ENCODE data around the gene TNNI2. TPM values are rescaled to one million over a fixed set of nuclear protein-coding genes. Genes with fewer than 3 reads are reported as not detected.
"Not testable (repeated sequence)": the region's sequence is repeated elsewhere in the genome, so short reads cannot be mapped to it uniquely, and the experiment has no call there.

Gene TNNI2
- total and polyA plus RNA-seq, 7 donors = 985 to 6,537 (median 2,859) TPM

DNA sequence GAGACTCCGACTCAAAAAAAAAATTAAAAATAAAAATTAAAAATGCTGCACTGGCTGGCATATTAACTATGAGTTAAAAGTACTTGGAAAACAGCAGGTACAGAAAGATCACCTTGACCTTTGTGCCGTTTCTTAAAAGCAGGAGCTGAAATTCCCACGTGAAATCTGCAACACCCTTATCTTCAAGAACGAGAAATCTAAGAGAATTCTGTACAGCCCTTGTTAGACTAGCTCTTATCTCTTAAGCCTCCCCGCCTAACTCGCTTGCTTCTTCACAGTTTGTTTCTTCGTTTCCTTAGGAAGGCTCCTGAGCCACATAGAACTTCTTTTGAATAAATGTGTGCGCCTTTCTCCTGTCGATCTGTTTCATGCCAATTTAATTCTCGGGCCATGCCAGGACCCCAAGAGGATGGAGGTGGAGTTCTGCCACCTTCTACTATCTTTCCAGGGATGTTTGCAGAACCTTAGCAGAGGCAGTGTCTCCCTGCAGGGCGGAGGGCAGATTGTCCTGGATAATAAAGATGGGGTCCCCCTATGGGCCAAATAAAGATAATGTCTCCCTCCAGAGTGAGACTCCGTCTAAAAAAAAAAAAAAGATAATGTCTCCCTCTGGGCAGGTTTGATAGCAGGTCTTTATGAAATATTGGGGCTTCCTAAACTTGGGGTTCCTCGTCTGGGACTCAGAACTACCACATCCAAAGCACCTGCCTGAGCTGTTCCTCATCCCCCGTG, 31.4 kb upstream of the TNNI2 start:
- WGBS, 3 donors = 65 to 74% (median 67%) methylated on average over 14 of the region's 14 CpGs
- ATAC-seq (no peak), DNase-seq (no peak)
- Histone ChIP-seq H3K36me3 (ENCODE audit: insufficient read depth in 1 of 2, low read depth in 1 of 2) (no peaks in the 10 kb centered on the region), H3K27ac (no peak overlapping the region), H3K4me1 (no peaks in the 10 kb centered on the region), H3K4me3 (no peak overlapping the region), H3K27me3 (ENCODE audit: insufficient read depth in 3 of 3, low read length in 2 of 3) (peaks cover 0 to 17% (median 0%) of the 10 kb centered on the region in 3 donors), H3K9me3 (no peaks in the 10 kb centered on the region)
- intact Hi-C loops (cut with DNase I) = no loop called here
- TF ChIP-seq, protein P1, sequence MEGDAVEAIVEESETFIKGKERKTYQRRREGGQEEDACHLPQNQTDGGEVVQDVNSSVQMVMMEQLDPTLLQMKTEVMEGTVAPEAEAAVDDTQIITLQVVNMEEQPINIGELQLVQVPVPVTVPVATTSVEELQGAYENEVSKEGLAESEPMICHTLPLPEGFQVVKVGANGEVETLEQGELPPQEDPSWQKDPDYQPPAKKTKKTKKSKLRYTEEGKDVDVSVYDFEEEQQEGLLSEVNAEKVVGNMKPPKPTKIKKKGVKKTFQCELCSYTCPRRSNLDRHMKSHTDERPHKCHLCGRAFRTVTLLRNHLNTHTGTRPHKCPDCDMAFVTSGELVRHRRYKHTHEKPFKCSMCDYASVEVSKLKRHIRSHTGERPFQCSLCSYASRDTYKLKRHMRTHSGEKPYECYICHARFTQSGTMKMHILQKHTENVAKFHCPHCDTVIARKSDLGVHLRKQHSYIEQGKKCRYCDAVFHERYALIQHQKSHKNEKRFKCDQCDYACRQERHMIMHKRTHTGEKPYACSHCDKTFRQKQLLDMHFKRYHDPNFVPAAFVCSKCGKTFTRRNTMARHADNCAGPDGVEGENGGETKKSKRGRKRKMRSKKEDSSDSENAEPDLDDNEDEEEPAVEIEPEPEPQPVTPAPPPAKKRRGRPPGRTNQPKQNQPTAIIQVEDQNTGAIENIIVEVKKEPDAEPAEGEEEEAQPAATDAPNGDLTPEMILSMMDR (IDR thresholded peaks at IDR 0.05) = no peak

DNA sequence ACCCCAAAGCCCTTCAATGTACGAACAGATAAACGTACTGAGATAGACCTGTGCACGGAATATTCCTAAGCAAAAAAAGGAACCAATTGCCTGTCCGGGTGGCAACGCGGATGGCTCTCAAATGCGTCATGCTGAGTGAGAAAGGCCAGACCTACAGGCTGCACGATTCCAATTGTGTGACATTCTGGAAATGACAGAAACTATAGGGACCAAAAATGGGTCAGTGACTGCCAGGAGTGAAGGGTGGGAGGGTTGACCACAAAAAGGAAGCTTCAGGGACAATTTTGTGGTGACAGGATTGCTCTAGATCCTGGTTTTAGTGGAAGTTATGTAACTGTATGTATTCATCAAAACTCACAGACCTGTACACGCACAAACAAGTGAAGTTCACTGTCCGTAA, 28.0 kb upstream of the TNNI2 start:
- no peaks in the 10 kb centered on the region for H3K9me3 ChIP-seq
- 76 to 79% (median 76%) methylated on average over 10 of the region's 10 CpGs for WGBS, 3 donors
- intact Hi-C loops (cut with DNase I) = no loop called here
- H3K27me3 ChIP-seq (ENCODE audit: insufficient read depth in 3 of 3, low read length in 2 of 3) = peaks cover 0 to 17% (median 0%) of the 10 kb centered on the region in 3 donors
- ATAC-seq (no peak), DNase-seq (no peak)
- H3K4me1 ChIP-seq = no peaks in the 10 kb centered on the region
- no peak overlapping the region for H3K4me3 ChIP-seq
- TF ChIP-seq, protein P1 (IDR thresholded peaks at IDR 0.05) = no peak
- H3K36me3 ChIP-seq (ENCODE audit: insufficient read depth in 1 of 2, low read depth in 1 of 2) = no peaks in the 10 kb centered on the region
- no peak overlapping the region for H3K27ac ChIP-seq

DNA sequence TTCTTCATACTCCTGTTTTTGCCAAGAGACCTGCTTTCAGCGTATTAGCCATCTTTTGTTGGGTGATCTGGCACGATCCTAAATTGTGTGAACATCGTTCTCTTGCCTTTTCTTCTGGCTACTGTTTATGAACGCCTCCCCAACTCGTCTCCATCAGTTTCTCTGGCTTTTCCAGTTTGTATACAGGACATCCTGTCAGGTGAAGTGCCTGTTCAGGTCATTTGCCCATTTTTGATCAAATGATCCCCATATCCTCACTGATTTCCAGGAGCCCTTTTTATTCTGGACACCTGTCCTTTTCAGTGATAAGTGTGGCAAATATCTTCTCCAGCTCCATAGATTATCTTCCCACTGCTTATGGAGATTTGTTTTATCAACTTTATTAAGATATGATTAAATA, 26.5 kb upstream of the TNNI2 start:
- Histone ChIP-seq H3K27me3 (ENCODE audit: insufficient read depth in 3 of 3, low read length in 2 of 3) (peaks cover 0 to 9% (median 3%) of the 10 kb centered on the region in 3 donors), H3K4me1 (no peaks in the 10 kb centered on the region), H3K9me3 (peaks cover under 1% of the 10 kb centered on the region), H3K4me3 (no peak overlapping the region), H3K36me3 (ENCODE audit: insufficient read depth in 1 of 2, low read depth in 1 of 2) (no peaks in the 10 kb centered on the region), H3K27ac (no peak overlapping the region)
- DNase-seq (no peak), ATAC-seq (no peak)
- 74 to 80% (median 79%) methylated on average over 5 of the region's 5 CpGs for WGBS, 3 donors
- intact Hi-C loops (cut with DNase I) = no loop called here
- TF ChIP-seq, protein P1 (IDR thresholded peaks at IDR 0.05) = no peak

DNA sequence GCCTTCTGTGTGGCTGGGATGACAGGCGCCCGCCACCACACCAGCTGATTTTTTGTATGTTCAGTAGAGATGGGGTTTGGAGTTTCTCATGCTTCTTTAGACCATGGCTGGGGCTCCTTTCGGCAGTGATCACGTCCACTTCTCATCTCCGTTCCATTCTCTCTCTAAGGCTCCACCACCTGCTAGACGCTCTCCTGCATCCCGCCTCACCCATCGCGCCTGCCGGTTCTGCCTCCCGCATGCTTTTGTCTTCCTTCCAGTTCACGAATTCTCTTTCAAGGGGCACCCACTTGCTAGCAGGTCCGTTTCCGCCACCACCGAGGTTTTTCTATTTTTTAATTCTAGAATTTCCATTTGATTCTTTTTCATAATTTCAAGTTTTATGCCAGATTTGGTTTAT, 26.0 kb upstream of the TNNI2 start:
- DNase-seq = no peak
- Histone ChIP-seq H3K4me1 (no peaks in the 10 kb centered on the region), H3K4me3 (no peak overlapping the region), H3K27ac (no peak overlapping the region), H3K9me3 (peaks cover 6% of the 10 kb centered on the region), H3K27me3 (ENCODE audit: insufficient read depth in 3 of 3, low read length in 2 of 3) (peaks cover 0 to 9% (median 3%) of the 10 kb centered on the region in 3 donors), H3K36me3 (ENCODE audit: insufficient read depth in 1 of 2, low read depth in 1 of 2) (no peaks in the 10 kb centered on the region)
- TF ChIP-seq, protein P1 (IDR thresholded peaks at IDR 0.05) = no peak
- no peak for ATAC-seq
- intact Hi-C loops (cut with DNase I) = no loop called here
- WGBS, 3 donors = 78 to 90% (median 90%) methylated on average over 15 of the region's 15 CpGs

DNA sequence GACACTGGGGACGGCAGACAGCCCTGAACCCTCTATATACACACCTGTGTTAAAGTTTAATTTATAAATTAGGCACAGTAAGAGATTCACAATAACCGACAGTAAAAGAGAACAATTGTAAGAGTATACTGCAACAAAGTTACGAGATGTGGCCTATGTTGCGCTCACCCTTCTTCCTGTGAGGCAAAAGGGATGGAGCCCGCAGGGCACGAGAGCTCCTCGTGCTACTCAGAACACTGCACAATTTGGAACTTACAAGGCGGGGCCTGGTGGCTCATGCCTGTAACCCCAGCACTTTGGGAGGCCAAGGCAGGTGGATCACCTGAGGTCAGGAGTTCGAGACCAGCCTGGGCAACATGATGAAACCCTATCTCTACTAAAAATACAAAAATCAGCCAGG, 25.4 kb upstream of the TNNI2 start:
- ATAC-seq; H3K4me3 ChIP-seq; DNase-seq; intact Hi-C loops (cut with DNase I); H3K27me3 ChIP-seq (ENCODE audit: insufficient read depth in 3 of 3, low read length in 2 of 3); H3K36me3 ChIP-seq (ENCODE audit: insufficient read depth in 1 of 2, low read depth in 1 of 2); H3K4me1 ChIP-seq; H3K27ac ChIP-seq: not testable (repeated sequence)
- H3K9me3 ChIP-seq = peaks cover 10% of the 10 kb centered on the region
- 85 to 89% (median 88%) methylated on average over 9 of the region's 9 CpGs for WGBS, 3 donors

Data from psoas muscle (tissue), 8 donors.